Ramos (cell line): Measurements from ENCODE around the gene PGS1.

Experiments used
- in situ Hi-C: fragments of 300-500 bp; cut with MboI; formaldehyde crosslinking; loops from one replicate; pipeline ENCODE4 v1.14.3; 2022; ENCODE audit warnings: low sequenced_read_pairs; ENCODE audit not compliant: unreplicated experiment

The PGS1 gene

DNA sequence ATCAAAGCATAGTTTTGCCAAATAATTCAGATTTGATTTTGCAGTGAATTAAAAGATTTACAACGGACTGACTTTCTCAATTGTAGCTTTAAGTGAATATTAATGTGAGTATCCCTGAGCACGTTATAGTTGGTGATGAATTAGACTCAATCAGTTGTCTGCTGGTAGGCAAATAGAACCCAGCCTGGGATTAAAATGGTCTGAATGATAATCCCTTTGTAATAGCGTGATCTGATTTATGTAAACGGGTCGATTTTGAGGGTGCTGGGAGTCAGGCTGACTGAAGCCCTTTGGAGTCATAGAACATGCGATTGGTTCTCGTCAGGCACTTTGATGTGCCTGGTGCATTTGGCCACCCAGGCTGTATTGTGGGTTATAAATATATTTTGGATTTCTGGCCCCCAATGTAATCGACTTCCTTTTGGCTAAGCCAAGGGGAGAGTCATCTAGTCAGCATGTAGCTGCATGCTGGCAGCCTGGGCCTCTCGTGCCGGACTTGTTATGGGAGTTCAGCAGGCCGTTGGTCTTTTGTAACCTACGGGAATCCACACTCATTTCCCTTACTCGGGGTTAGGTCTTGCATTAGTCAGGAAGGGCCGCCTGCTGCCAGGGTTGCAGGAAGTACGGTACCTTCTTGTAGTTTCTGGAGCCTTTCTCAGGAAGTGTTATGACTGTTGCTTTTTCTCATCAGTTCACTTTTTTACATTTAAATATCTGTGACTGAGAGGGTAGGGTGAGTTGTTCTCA, 5.4 kb downstream of the PGS1 start:
- in situ Hi-C loops: no loop called here

DNA sequence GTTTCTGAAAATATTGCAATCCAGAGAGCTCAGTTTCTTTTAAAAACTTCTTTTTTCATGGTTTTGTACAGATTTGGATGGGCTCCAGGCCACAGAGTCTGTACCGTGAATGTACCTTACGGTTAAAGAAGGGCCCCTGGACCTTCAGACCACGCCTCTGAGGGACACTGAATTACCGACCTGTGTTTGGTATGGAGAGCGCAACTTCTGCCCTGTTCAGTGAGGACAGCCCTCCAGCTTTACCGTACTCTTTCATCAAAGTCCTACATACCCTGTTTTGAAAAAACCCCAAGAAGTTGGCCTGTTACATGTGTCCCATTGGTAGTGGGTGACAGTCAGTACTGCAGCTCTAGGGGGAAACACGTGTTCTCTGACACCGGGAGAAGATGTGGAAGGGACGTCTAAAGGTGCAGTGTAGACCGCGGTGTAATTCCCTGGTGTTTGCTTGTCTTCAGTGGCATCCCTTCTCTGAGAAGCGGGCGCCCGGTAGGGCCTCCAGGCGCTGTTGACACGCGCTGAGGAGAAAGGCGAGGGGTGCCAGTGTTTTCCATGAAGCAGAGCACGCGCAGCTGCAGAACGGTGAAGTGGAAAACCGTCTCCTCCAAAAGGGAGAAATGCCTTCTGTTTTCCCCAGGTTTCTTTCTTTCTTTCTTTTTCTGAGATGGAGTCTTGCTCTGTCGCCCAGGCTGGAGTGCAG, 6.2 kb downstream of the PGS1 start:
- in situ Hi-C loops: no loop called here

DNA sequence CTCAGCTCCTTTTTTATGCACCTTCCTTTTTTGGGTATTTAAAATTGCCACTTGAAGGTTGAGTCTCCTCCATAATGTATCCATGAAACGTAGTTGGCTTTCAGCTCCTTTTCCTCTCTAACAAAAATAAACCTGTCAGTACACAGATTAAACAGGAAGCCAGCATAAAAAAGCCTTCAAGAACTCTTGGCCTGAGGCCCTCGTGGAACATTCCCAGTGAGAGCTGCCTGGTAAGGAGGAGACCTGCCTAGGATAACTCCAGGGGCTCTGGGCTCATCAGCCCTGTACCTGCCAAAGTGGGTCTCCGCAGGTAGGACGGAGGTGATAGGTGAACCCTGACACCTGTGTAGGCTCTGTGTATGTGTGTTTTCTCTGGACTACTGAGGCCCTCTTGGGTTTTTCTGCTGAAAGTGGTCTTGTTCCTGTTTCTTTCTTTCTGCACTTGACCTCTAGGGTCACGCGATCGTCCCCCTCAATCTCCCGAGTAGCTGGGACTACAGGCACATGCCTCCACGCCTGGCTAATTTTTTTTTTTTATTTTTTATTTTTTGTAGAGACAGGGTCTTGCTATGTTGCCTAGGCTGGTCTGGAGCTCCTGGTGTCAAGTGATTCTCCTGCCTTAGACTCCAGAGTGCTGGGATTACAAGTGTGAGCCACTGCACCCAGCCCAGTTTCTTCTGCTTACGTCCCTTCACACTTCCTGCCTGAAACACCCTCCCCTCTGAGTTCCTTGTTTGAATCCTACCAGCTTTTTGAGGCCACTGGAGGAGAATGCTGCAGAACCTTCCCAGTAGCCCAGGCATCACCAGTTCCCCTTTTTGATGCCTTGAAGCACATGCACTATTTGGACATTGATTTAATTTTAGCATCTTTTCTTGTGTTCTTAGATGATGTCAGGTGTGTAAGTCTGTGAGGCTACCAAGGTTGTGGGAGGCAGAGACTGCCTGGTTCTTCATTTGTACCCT, 9.8 kb downstream of the PGS1 start:
- in situ Hi-C loops: no loop called here

DNA sequence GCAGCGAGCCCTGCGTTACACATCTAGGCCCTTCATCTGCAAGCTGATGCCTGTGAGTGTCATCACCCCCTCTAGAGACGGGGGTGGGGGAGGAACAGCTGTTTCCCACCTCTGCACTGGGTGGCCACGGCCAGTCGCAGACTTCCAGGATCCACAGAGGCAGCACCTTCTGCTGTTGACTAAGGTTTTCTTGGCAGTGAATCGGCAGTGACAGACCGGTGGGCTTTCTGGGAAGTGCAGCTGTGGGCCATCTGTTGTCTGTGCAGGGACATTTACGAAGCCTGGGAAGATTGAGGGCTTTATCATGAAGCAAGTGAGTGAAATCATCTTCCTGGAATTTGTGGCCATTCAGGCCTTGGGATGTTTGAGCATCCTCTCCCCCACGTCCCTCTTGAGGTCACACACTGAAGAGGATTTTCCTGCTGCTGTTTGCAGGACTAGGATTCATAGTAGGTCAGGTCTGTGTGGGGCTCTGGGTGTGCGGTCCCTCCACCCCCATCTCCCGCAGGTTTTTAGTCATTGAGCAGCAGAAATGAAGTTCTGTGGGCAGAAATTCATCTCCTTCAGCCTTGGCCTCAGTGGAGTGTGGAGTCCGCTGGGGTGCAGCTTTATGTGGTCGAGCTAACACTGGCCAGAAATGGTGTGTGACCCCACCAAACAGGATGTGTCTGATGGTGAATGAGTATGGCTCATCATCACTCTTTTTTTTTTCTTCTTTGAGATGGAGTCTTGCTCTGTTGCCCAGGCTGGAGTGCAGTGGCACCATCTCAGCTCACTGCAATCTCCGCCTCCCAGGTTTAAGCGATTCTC, 12.0 kb downstream of the PGS1 start:
- in situ Hi-C loops: no loop called here

DNA sequence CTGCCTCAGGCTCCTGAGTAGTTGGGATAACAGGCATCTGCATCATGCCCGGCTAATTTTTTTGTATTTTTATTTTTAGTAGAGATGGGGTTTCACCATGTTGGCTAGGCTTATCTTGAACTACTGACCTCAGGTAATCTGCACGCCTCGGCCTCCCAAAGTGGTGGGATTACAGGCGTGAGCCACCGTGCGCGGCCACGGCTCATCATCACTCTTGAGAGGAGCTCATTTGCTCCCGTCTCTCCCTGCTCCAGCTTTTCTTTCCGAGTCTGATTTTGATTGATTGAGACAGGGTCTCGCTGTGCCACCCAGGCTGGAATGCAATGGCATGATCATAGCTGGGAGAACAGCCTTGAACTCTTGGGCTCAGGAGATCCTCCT, 12.6 kb downstream of the PGS1 start:
- in situ Hi-C loops: no loop called here

DNA sequence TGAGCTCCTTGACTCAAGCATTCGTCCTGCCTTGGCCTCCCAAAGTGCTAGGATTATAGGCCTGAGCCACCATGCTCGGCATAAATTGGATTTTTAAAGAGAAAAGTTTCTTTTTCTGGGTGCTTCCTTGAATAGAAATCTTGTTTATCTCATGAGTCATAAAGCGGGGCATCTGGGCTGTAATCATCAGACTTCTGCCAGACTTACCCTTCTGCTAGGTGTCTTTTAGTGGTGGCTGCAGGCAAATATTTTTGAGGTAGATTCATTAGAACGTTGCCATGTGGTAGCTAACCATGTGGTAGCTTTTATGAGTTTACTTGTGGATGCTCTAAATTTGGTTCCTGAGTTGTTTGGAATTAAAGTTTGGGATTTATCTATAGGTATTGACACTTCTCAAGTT, 13.4 kb downstream of the PGS1 start:
- in situ Hi-C loops: no loop called here

DNA sequence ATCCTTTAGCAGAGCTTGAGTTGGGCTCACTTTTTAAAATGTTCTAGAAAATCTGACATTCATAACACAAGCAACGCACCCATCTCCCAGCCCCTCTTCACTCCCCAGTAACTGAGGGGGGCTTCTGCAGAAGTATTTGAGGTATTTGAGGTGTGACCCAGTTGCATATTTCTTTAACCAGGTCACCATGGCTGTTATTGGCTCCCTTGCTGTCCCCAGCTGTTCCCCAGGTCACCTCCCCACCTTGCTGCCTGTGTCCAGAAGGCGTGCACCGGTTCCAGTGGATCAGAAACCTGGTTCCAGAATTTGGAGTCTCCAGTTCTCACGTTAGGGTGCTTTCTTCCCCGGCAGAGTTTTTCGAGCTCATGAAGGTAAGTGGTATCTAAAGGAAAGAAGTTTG, 13.8 kb downstream of the PGS1 start:
- in situ Hi-C loops: no loop called here

DNA sequence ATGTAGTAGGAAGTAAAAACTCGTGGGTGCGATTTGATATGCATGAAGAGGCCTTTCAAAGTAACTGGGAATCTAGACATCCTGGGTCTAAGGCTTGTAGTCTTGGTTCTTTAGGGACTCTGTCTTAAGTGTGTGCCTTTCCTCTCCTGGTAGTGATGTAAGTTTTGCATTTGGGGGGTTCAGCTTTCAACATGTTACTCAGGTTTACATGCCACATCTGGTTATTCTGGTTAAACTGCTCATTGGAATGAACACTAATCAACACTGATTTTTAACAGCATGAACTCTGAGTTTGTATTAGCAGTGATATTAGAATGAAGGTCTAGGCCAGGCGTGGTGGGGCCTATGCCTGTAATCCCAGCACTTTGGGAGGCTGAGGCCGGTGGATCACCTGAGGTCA, 15.1 kb downstream of the PGS1 start:
- in situ Hi-C loops: no loop called here

DNA sequence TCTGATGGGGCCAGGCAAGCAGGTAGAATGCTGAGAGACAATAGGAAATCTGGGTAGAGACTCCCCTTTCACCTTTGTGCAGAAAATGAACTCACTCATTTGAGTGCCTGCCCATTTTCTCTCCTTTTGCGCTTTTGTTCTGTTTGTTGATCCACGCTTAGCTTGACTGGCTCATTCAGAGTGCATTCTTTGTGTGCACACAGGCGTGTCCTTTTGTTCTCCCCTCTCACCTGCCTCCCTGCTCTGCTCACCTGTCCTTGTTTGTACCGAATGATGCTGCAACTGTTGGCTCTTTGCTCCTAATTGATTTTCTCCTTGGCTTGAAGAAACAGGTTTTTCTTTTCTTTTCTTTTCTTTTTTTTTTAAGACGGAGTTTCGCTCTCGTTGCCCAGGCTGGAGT, 15.8 kb downstream of the PGS1 start:
- in situ Hi-C loops: no loop called here

DNA sequence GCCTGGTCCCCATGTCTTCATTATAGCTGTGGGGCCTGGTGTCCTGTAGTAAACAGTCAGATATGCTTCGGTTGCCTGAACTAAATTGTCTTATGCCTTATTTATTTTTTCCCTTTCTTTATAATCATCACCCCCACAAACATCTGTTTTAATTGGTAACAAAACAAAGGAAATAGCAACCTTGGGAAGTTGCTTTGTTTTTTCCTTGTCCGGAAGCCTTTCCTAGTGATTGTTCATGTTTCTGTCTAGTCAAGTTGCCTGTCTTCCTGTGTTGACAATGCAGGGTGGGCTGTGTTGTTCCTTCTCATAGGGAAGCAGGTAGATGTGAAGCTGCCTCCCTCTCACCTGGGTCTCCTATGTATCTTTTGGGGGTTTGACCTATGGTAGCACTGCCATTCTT, 16.7 kb downstream of the PGS1 start:
- in situ Hi-C loops: no loop called here

DNA sequence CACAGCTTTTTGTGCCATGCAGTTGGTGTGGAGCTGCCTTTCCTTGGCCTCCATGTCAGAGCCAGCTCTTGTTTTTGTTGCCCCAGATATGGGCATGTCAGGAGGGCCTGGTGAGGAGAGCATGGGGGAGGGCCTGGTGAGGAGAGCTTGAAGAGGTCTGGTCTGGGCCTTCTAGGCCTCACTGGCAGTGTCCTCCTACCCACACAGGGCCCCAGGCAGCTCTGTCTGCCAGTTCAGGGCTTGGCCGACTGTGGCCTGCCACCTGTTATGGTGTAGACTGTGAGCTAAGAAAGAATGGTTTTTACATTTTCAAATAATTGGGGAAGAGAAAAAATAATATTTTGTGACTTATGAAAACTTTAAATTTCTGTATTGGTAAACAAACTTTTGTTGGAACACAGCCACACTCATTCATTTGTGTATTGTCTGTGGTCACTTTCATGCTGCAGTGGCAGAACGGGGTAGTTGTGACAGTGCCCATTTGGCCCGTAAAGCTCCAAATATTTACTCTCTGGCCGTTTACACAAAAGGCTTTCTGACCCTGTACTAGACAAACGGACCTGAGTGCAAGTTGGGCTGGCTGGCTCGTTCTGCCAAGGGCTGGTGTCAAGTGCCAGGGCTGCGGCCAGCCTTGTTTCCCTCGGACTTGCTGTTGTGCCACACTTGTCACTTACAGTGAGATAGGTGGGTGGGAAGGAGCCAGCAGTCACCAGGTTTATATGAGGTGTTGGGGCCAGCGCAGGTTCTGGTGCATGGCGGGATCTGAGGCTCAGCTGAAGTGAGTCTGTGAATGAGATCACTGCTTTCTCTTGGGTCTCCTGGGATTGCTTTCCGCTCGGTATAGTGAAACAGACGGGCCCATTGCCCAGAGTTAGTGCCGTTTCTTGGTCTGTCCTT, 18.2 kb downstream of the PGS1 start:
- in situ Hi-C loops: no loop called here

DNA sequence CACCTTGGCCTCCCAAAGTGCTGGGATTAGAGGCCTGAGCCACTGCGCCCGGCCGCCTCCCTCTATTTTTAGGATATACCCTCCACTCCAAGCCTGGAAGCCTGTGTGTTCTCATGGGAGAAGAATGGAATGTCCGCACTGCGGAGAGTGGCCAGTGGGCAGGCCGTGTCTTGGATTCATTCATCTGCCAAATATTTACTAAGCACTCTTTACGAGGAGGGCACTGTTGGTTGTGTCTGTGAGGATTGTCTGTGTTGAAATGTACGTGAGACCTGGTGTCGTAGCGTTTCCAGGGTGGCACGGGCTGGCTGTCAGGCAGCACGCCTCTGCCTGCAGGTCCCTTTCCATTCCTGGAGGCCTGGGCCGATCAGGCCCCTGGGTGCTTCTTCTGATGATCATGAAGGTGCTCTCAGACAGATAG, 19.2 kb downstream of the PGS1 start:
- in situ Hi-C loops: no loop called here

DNA sequence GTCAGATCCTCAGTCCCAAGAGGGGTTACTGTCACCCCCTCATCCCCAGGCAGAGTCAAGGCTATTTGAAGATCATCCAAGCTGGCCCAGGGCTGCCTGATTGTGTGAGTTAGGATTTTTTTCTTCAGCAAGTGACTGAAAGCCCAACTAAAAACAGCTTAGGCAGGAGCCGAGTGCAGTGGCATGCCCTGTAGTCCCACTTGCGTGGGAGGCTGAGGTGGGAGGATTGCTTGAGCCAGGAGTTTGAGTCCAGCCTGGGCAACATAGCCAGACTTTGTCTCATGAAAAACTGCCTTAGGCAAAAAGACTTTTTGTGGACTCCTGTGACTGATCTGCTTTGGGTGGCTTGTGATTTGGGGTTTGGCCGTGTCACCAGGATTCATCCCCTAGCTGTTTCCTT, 19.9 kb downstream of the PGS1 start:
- in situ Hi-C loops: no loop called here

DNA sequence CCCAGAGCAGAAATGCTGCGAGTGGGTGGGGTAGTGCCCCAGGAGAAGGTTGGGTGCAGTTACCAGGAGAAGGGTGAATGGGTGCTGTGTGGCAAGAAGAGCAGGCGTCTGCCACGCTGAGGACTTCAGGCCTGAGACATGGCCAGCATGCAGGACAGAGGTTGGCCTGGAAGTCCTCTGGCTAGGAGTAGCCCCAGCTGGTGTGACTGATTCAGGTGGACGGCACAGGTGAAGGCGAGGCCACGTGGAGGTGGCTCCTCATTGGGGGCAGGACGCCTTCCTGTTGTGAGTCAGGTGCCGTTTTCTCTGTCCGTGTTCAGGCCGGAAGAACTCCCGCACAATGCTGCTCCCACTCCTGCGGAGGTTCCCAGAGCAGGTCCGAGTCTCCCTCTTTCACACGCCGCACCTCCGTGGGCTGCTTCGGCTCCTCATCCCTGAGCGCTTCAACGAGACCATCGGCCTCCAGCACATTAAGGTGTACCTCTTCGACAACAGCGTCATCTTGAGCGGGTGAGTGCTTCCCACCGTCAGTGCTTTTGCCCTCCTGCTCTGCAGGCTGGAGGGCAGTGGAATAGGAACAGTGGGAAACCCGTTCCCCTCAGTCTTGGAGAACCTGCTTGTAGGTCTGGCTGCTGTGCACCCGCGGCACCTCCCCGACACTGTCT, 20.7 kb downstream of the PGS1 start:
- in situ Hi-C loops: no loop called here

DNA sequence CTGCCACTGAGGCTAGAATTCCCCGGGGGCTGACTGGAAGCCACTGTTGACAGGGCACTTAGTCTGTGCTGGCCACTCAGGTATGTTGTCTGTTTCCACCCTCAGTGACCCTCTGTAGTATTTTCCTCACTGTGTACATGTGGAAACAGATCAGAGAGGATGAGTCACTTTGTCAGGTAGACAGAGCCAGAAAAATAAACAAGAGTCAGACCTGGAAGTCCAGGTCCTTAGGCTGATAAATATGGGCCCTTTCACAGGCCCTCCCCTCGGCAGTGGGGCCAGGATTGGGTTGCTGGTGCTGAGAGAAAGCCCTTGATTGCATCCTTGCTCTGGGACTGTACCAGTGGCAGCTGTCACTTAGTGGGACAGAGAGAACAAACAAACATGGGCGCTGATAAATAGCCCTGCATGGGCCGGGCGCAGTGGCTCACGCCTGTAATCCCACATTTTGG, 21.3 kb downstream of the PGS1 start:
- in situ Hi-C loops: no loop called here

DNA sequence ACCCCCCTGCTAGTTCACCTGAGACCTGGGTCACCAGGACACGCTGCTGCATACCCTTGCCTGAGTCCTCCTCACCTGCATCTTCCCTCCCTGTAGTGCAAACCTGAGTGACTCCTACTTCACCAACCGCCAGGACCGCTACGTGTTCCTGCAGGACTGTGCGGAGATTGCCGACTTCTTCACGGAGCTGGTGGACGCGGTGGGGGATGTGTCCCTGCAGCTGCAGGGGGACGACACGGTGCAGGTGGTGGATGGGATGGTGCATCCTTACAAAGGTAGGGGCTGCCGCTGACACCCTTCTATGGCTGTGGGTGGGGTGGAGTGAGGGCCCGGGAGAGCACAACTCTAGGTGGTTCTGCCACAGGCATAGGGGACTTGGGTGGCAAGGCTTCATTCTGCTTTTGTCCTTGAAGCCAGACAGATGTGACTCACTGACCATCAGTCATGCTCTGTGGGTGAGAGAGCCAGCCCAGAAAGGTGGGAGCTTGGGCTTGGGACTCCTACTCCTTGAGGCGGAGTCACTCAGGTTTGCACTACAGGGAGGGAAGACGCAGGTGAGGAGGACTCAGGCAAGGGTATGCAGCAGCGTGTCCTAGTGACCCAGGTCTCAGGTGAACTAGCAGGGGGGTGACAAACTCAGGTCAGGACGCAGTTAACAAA, 22.3 kb downstream of the PGS1 start:
- in situ Hi-C loops: no loop called here

DNA sequence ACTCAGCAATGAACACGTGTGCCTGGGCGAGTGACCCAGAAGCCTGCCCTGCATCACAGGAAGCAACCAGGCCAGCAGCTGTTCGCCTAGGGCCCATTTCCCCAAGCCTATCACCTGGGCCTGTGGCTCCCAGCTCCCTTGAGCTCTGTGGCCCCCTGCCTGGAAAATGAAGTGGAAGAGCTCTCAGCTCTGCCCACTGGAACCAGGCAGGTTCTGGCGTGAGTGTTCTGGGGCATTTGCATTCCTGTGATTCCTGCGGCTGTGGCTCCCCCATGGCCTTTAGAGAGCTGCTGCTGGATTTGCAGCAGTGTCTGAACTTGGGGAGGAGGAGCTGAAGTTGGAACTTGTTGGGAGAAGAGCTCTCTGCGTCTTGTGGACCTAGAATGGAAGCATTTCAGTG, 22.8 kb downstream of the PGS1 start:
- in situ Hi-C loops: no loop called here

DNA sequence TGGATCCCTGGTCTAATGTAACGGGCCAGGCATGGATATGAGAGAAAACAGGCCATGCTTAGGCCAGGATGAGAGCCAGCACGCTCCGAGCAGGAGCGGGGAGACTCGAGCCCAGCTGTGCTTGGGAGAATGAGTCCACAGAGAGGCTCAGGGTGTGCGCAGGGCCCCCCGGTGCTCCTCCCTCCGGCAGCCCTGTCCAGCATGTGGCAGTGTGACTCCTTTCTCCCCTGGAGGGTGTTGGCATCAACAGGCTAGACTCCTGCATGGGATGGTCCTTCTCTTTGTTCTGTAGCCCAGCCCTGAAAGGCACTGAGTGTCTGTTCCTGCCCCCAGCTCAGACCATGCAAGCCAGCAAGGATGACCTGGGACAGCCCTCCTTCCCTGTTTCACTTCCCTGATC, 23.4 kb downstream of the PGS1 start:
- in situ Hi-C loops: no loop called here
